ENCODE measurements around the gene LRRC43.

- TF ChIP-seq CTCF (IDR thresholded peaks at IDR 0.05) (no peak), EZH2 (IDR thresholded peaks at IDR 0.05) (no peak)
Measured at GRCh38 chr12:122250047-122250446, 67.1 kb downstream of the LRRC43 start.

Measured in neural progenitor cell (in vitro differentiated cells).